WTC11 (cell line): Measurements from ENCODE around the gene MAP2K1.
"Not testable (repeated sequence)": the region's sequence is repeated elsewhere in the genome, so short reads cannot be mapped to it uniquely, and the experiment has no call there.

Source experiments
- CREB1 ChIP-seq: sonication (generic); formaldehyde crosslinking; IDR thresholded peaks from 2 replicates; pipeline ENCODE4 v1.8.0; 2023; ENCODE audit warnings: mild to moderate bottlenecking, missing genetic modification reagents
- SP1 ChIP-seq: sonication (generic); formaldehyde crosslinking; conservative IDR thresholded peaks from 2 replicates; pipeline ENCODE4 v1.8.1; 2022; ENCODE audit warnings: missing genetic modification reagents
- TCF7 ChIP-seq: sonication (generic); formaldehyde crosslinking; IDR thresholded peaks from 2 replicates; pipeline ENCODE4 v1.8.0; 2022; ENCODE audit warnings: mild to moderate bottlenecking, low read depth, missing genetic modification reagents, moderate library complexity
- ZNF232 ChIP-seq: sonication (generic); formaldehyde crosslinking; IDR thresholded peaks from 2 replicates; pipeline ENCODE4 v1.8.0; 2022; ENCODE audit warnings: mild to moderate bottlenecking, missing genetic modification reagents
- ZNF263 ChIP-seq: sonication (generic); formaldehyde crosslinking; IDR thresholded peaks from 2 replicates; pipeline ENCODE4 v1.8.1; 2022; ENCODE audit warnings: low read depth, mild to moderate bottlenecking, moderate library complexity, missing genetic modification reagents
- TF ChIP-seq, protein P1 (sequence below): fragments of 200-600 bp; IDR thresholded peaks from 2 replicates; pipeline ENCODE4 v1.8.0; 2022; ENCODE audit warnings: antibody characterized with exemption
- TF ChIP-seq, protein P2 (sequence below): sonication (generic); formaldehyde crosslinking; IDR thresholded peaks from 2 replicates; pipeline ENCODE4 v1.8.0; 2022; ENCODE audit warnings: mild to moderate bottlenecking, missing genetic modification reagents
- TF ChIP-seq, protein P3 (sequence below): sonication (generic); formaldehyde crosslinking; conservative IDR thresholded peaks from 2 replicates; pipeline ENCODE4 v1.8.1; 2023; ENCODE audit warnings: mild to moderate bottlenecking, low read depth, missing genetic modification reagents, moderate library complexity
- TF ChIP-seq, protein P4 (sequence below): sonication (generic); formaldehyde crosslinking; IDR thresholded peaks from 2 replicates; pipeline ENCODE4 v1.8.1; 2022; ENCODE audit warnings: missing genetic modification reagents, borderline replicate concordance
- TF ChIP-seq, protein P5 (sequence below): sonication (generic); formaldehyde crosslinking; IDR thresholded peaks from 2 replicates; pipeline ENCODE4 v1.8.0; 2022; ENCODE audit warnings: mild to moderate bottlenecking, missing genetic modification reagents

DNA sequence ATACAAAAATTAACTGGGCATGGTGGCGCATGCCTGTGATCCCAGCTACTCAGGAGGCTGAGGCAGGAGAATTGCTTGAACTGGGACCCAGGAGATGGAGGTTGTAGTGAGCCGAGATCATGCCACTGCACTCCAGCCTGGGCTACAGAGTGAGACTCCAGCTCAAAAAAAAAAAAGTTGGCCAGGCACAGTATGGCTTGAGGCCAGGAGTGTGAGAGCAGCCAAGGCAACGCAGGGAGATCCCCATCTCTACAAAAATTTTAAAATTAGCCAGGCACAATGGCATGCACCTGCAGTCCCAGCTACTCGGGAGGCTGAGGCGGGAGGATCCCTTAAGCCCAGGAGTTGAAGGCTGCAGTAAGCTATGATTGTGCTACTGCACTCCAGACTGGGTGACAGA is 38.2 kb upstream of the MAP2K1 start:
- TF ChIP-seq, protein P1, sequence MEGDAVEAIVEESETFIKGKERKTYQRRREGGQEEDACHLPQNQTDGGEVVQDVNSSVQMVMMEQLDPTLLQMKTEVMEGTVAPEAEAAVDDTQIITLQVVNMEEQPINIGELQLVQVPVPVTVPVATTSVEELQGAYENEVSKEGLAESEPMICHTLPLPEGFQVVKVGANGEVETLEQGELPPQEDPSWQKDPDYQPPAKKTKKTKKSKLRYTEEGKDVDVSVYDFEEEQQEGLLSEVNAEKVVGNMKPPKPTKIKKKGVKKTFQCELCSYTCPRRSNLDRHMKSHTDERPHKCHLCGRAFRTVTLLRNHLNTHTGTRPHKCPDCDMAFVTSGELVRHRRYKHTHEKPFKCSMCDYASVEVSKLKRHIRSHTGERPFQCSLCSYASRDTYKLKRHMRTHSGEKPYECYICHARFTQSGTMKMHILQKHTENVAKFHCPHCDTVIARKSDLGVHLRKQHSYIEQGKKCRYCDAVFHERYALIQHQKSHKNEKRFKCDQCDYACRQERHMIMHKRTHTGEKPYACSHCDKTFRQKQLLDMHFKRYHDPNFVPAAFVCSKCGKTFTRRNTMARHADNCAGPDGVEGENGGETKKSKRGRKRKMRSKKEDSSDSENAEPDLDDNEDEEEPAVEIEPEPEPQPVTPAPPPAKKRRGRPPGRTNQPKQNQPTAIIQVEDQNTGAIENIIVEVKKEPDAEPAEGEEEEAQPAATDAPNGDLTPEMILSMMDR, result not testable (repeated sequence)
- TF ChIP-seq, protein P2, sequence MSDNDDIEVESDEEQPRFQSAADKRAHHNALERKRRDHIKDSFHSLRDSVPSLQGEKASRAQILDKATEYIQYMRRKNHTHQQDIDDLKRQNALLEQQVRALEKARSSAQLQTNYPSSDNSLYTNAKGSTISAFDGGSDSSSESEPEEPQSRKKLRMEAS (CRISPR knock-in tag), result not testable (repeated sequence)
- TF ChIP-seq ZNF232, CREB1, TCF7, SP1, ZNF263 (CRISPR knock-in tag): not testable (repeated sequence)
- TF ChIP-seq, protein P3, sequence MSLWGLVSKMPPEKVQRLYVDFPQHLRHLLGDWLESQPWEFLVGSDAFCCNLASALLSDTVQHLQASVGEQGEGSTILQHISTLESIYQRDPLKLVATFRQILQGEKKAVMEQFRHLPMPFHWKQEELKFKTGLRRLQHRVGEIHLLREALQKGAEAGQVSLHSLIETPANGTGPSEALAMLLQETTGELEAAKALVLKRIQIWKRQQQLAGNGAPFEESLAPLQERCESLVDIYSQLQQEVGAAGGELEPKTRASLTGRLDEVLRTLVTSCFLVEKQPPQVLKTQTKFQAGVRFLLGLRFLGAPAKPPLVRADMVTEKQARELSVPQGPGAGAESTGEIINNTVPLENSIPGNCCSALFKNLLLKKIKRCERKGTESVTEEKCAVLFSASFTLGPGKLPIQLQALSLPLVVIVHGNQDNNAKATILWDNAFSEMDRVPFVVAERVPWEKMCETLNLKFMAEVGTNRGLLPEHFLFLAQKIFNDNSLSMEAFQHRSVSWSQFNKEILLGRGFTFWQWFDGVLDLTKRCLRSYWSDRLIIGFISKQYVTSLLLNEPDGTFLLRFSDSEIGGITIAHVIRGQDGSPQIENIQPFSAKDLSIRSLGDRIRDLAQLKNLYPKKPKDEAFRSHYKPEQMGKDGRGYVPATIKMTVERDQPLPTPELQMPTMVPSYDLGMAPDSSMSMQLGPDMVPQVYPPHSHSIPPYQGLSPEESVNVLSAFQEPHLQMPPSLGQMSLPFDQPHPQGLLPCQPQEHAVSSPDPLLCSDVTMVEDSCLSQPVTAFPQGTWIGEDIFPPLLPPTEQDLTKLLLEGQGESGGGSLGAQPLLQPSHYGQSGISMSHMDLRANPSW (CRISPR knock-in tag), result not testable (repeated sequence)
- TF ChIP-seq, protein P4, sequence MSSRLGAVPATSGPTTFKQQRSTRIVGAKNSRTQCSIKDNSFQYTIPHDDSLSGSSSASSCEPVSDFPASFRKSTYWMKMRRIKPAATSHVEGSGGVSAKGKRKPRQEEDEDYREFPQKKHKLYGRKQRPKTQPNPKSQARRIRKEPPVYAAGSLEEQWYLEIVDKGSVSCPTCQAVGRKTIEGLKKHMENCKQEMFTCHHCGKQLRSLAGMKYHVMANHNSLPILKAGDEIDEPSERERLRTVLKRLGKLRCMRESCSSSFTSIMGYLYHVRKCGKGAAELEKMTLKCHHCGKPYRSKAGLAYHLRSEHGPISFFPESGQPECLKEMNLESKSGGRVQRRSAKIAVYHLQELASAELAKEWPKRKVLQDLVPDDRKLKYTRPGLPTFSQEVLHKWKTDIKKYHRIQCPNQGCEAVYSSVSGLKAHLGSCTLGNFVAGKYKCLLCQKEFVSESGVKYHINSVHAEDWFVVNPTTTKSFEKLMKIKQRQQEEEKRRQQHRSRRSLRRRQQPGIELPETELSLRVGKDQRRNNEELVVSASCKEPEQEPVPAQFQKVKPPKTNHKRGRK (CRISPR knock-in tag), result not testable (repeated sequence)
- TF ChIP-seq, protein P5, sequence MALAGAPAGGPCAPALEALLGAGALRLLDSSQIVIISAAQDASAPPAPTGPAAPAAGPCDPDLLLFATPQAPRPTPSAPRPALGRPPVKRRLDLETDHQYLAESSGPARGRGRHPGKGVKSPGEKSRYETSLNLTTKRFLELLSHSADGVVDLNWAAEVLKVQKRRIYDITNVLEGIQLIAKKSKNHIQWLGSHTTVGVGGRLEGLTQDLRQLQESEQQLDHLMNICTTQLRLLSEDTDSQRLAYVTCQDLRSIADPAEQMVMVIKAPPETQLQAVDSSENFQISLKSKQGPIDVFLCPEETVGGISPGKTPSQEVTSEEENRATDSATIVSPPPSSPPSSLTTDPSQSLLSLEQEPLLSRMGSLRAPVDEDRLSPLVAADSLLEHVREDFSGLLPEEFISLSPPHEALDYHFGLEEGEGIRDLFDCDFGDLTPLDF, result not testable (repeated sequence)
